OCI-LY1 (cell line): Measurements from ENCODE around the gene ITIH1.

Source experiments
- H2AFZ ChIP-seq: fragments of 200-600 bp; sonication (generic), shearing (Covaris generic); 2 replicates; pipeline ENCODE4 v1.6.0; 2014; ENCODE audit warnings: antibody characterized with exemption, mild to moderate bottlenecking, low read length
- H3F3A ChIP-seq: fragments of 200-600 bp; sonication (generic), shearing (Covaris generic); 2 replicates; pipeline ENCODE4 v1.6.0; 2014; ENCODE audit warnings: mild to moderate bottlenecking, antibody characterized with exemption, low read length, moderate library complexity; ENCODE audit not compliant: insufficient read depth
- H3K27ac ChIP-seq: fragments of 200-600 bp; sonication (generic); 2 replicates; pipeline ENCODE4 v1.5.1; 2014; ENCODE audit warnings: low read length, mixed run types, mild to moderate bottlenecking, low read depth; ENCODE audit not compliant: poor library complexity, severe bottlenecking
- H3K27me3 ChIP-seq: fragments of 200-600 bp; sonication (generic); 2 replicates; pipeline ENCODE4 v1.6.0; 2014; ENCODE audit warnings: antibody characterized with exemption, mild to moderate bottlenecking, low read length, moderate library complexity; ENCODE audit not compliant: insufficient read depth
- H3K36me3 ChIP-seq: fragments of 200-600 bp; sonication (generic); 2 replicates; pipeline ENCODE4 v1.6.1; 2014; ENCODE audit warnings: mild to moderate bottlenecking, antibody characterized with exemption, low read length, moderate library complexity, mixed read lengths; ENCODE audit not compliant: insufficient read depth
- H3K4me1 ChIP-seq: fragments of 200-600 bp; sonication (generic); 2 replicates; pipeline ENCODE4 v1.5.1; 2014; ENCODE audit warnings: mild to moderate bottlenecking, low read length, moderate library complexity; ENCODE audit not compliant: insufficient read depth, severe bottlenecking
- H3K4me2 ChIP-seq: fragments of 200-600 bp; sonication (generic), shearing (Covaris generic); 2 replicates; pipeline ENCODE4 v1.6.1; 2014; ENCODE audit warnings: low read length
- H3K4me3 ChIP-seq: fragments of 200-600 bp; sonication (generic); 2 replicates; pipeline ENCODE4 v1.5.1; 2014; ENCODE audit warnings: low read length, low read depth, mild to moderate bottlenecking, mixed read lengths; ENCODE audit not compliant: poor library complexity, severe bottlenecking
- H3K79me2 ChIP-seq: fragments of 200-600 bp; shearing (Covaris generic); 2 replicates; pipeline ENCODE4 v1.6.1; 2016; ENCODE audit warnings: mixed run types, low read length, mixed read lengths; ENCODE audit not compliant: insufficient read depth
- H3K9ac ChIP-seq: fragments of 200-600 bp; sonication (generic), shearing (Covaris generic); 2 replicates; pipeline ENCODE4 v1.6.1; 2014; ENCODE audit warnings: mild to moderate bottlenecking, low read length, mixed read lengths
- H3K9me2 ChIP-seq: fragments of 200-600 bp; sonication (generic), shearing (Covaris generic); 2 replicates; pipeline ENCODE4 v1.6.1; 2014; ENCODE audit warnings: low read depth, mild to moderate bottlenecking, low read length, mixed read lengths
- H3K9me3 ChIP-seq: fragments of 200-600 bp; shearing (Covaris generic); 2 replicates; pipeline ENCODE4 v1.6.1; 2014; ENCODE audit warnings: low read length, mixed read lengths
- H4K20me1 ChIP-seq: fragments of 200-600 bp; sonication (generic), shearing (Covaris generic); 2 replicates; pipeline ENCODE4 v1.6.0; 2016; ENCODE audit warnings: mild to moderate bottlenecking, low read length; ENCODE audit not compliant: insufficient read depth
- CTCF ChIP-seq: fragments of 200-600 bp; sonication (generic), shearing (Covaris generic); IDR thresholded peaks from 2 replicates; pipeline ENCODE4 v1.5.1; 2017; ENCODE audit warnings: mild to moderate bottlenecking, antibody characterized with exemption, low read length, moderate library complexity, mixed read lengths
- EZH2 ChIP-seq: fragments of 200-600 bp; sonication (generic), shearing (Covaris generic); IDR thresholded peaks from 2 replicates; pipeline ENCODE4 v1.8.0; 2017; ENCODE audit warnings: borderline replicate concordance, mixed run types, mild to moderate bottlenecking, antibody characterized with exemption, low read length, moderate library complexity, mixed read lengths

Gene ITIH1

GRCh38 chr3:52820736-52821135 lies 43.3 kb downstream of the ITIH1 start:
- Histone ChIP-seq H3K4me2 (no peak overlapping the region), H3K27me3 (no peaks in the 10 kb centered on the region), H3K36me3 (no peaks in the 10 kb centered on the region), H3F3A (no peaks in the 10 kb centered on the region), H3K4me1 (no peaks in the 10 kb centered on the region), H3K79me2 (no peaks in the 10 kb centered on the region), H3K9me3 (no peaks in the 10 kb centered on the region), H3K4me3 (no peak overlapping the region), H2AFZ (no peak overlapping the region), H3K9ac (no peak overlapping the region), H4K20me1 (no peaks in the 10 kb centered on the region), H3K9me2 (no peaks in the 10 kb centered on the region), H3K27ac (no peak overlapping the region)
- TF ChIP-seq CTCF (peak; percentile 92), EZH2 (no peak)

- Histone ChIP-seq H3K79me2 (no peaks in the 10 kb centered on the region), H3K4me1 (no peaks in the 10 kb centered on the region), H2AFZ (no peak overlapping the region), H3K9ac (no peak overlapping the region), H3K27ac (no peak overlapping the region), H3K9me2 (no peaks in the 10 kb centered on the region), H3K36me3 (no peaks in the 10 kb centered on the region), H3F3A (no peaks in the 10 kb centered on the region), H4K20me1 (no peaks in the 10 kb centered on the region), H3K9me3 (no peaks in the 10 kb centered on the region), H3K4me2 (no peak overlapping the region), H3K4me3 (no peak overlapping the region), H3K27me3 (no peaks in the 10 kb centered on the region)
- no peak for TF ChIP-seq EZH2
- TF ChIP-seq CTCF: no peak
Observed at GRCh38 chr3:52822363-52822762, 45.0 kb downstream of the ITIH1 start.

GRCh38 chr3:52824037-52824436 lies 46.6 kb downstream of the ITIH1 start:
- H3K9ac ChIP-seq: no peak overlapping the region
- no peaks in the 10 kb centered on the region for H3K9me2 ChIP-seq
- H3K27me3 ChIP-seq: no peaks in the 10 kb centered on the region
- no peak overlapping the region for H3K27ac ChIP-seq
- H3K4me1 ChIP-seq: no peaks in the 10 kb centered on the region
- H3K36me3 ChIP-seq: no peaks in the 10 kb centered on the region
- no peaks in the 10 kb centered on the region for H3F3A ChIP-seq
- H3K4me2 ChIP-seq: no peak overlapping the region
- no peaks in the 10 kb centered on the region for H3K9me3 ChIP-seq
- no peak for TF ChIP-seq CTCF
- no peak for TF ChIP-seq EZH2
- no peaks in the 10 kb centered on the region for H4K20me1 ChIP-seq
- H3K4me3 ChIP-seq: no peak overlapping the region
- H3K79me2 ChIP-seq: no peaks in the 10 kb centered on the region
- H2AFZ ChIP-seq: no peak overlapping the region
